Peyer's patch (tissue), 4 donors: ENCODE measurements around the gene ARF3. TPM values are rescaled to one million over a fixed set of nuclear protein-coding genes. Genes with fewer than 3 reads are reported as not detected.

Source experiments
- DNase-seq, 3 donors: peaks; one replicate each; pipeline ENCODE4 v3.0.0-alpha.2; 2017 to 2019
- H3K27ac ChIP-seq, 4 donors: fragments of 200-600 bp; sonication (generic); one replicate each; pipeline ENCODE4 v1.5.1; 2016 to 2019
- H3K27me3 ChIP-seq, 2 donors: fragments of 200-600 bp; sonication (generic); one replicate each; pipeline ENCODE4 v1.5.1; 2019
- H3K36me3 ChIP-seq, 3 donors: fragments of 200-600 bp; sonication (generic); one replicate each; pipeline ENCODE4 v1.5.1; 2016 to 2019
- H3K4me1 ChIP-seq, 4 donors: fragments of 200-600 bp; sonication (generic); one replicate each; pipeline ENCODE4 v1.5.1; 2016 to 2019
- H3K4me3 ChIP-seq, 4 donors: fragments of 200-600 bp; sonication (generic); 1 replicate in 3 of 4; 2 replicates in 1 of 4; pipeline ENCODE4 v1.5.1; 2016 to 2019; ENCODE audit warnings: mild to moderate bottlenecking in 1 of 4
- H3K9me3 ChIP-seq, 4 donors: fragments of 200-600 bp; sonication (generic); one replicate each; pipeline ENCODE4 v1.5.1; 2016 to 2019; ENCODE audit warnings: mild to moderate bottlenecking in 1 of 4
- POLR2A ChIP-seq, 2 donors: fragments of 450-650 bp; IDR thresholded peaks; one replicate each; pipeline ENCODE4 v1.5.1; 2017; ENCODE audit warnings: antibody characterized with exemption in 2 of 2, mild to moderate bottlenecking in 2 of 2, moderate library complexity in 2 of 2
- total RNA-seq, 4 donors: library from RNA; depleted of rRNA; stranded (reverse); fragments of >200 nt; gene quantifications; one replicate each; pipeline ENCODE4 v1.1.0, GENCODE V29; 2016
- TF ChIP-seq, protein P1 (sequence below), 6 experiments: fragments of 450-650 bp in 4 of 6; fragments of 200-600 bp in 2 of 6; sonication (generic) in 1 of 6; IDR thresholded peaks; one replicate each; pipeline ENCODE4 v1.5.1; 2017 to 2019; ENCODE audit warnings: antibody characterized with exemption in 6 of 6, mild to moderate bottlenecking in 3 of 6, moderate library complexity in 1 of 6

Gene ARF3
- total RNA-seq, 4 donors from 2014 or later, result 49.3 to 217 (median 63.5) TPM

DNA sequence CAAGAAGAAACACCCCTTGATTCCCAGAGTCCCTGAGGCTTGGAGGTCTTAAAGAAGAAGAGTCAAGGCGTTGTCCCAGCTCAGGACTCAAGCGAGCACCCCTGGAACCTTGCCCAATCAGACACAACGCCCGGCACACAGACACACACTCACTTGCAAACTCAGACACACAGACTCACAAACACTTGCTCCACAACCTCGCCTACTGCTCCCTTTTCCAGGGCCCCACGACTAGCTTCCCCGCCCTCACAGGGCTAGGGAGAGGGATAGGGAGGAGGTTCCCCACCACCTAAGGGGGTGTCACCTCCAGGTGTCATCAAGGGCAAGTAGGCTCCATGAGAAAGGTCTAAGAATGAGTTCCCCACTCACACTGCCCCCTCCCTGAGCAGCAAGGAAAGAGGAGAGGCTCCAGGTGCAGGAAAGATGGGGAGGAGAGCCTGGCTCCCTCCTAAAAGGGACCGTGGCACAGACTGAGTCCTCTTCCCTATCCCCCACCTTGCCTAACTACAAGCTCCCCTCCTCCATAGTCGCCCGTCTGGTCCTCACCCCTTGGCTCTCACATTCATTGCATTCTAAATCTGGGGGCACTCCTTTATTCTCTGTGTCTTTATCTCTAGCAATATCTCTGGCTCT lies 13.5 kb upstream of the ARF3 start:
- no peaks in the 10 kb centered on the region for H3K9me3 ChIP-seq
- no peak overlapping the region for H3K27ac ChIP-seq
- no peaks in the 10 kb centered on the region for H3K36me3 ChIP-seq
- H3K4me3 ChIP-seq, result peak overlapping the region in 1 of 4 donors; percentile 31
- TF ChIP-seq, protein P1, sequence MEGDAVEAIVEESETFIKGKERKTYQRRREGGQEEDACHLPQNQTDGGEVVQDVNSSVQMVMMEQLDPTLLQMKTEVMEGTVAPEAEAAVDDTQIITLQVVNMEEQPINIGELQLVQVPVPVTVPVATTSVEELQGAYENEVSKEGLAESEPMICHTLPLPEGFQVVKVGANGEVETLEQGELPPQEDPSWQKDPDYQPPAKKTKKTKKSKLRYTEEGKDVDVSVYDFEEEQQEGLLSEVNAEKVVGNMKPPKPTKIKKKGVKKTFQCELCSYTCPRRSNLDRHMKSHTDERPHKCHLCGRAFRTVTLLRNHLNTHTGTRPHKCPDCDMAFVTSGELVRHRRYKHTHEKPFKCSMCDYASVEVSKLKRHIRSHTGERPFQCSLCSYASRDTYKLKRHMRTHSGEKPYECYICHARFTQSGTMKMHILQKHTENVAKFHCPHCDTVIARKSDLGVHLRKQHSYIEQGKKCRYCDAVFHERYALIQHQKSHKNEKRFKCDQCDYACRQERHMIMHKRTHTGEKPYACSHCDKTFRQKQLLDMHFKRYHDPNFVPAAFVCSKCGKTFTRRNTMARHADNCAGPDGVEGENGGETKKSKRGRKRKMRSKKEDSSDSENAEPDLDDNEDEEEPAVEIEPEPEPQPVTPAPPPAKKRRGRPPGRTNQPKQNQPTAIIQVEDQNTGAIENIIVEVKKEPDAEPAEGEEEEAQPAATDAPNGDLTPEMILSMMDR (IDR thresholded peaks at IDR 0.05), result no peak
- no peak for TF ChIP-seq POLR2A (IDR thresholded peaks at IDR 0.05)
- DNase-seq, result no peak
- H3K4me1 ChIP-seq, result peaks cover 0 to 27% (median 20%) of the 10 kb centered on the region in 4 donors
- H3K27me3 ChIP-seq, result peaks cover 0 to 46% of the 10 kb centered on the region in 2 donors

DNA sequence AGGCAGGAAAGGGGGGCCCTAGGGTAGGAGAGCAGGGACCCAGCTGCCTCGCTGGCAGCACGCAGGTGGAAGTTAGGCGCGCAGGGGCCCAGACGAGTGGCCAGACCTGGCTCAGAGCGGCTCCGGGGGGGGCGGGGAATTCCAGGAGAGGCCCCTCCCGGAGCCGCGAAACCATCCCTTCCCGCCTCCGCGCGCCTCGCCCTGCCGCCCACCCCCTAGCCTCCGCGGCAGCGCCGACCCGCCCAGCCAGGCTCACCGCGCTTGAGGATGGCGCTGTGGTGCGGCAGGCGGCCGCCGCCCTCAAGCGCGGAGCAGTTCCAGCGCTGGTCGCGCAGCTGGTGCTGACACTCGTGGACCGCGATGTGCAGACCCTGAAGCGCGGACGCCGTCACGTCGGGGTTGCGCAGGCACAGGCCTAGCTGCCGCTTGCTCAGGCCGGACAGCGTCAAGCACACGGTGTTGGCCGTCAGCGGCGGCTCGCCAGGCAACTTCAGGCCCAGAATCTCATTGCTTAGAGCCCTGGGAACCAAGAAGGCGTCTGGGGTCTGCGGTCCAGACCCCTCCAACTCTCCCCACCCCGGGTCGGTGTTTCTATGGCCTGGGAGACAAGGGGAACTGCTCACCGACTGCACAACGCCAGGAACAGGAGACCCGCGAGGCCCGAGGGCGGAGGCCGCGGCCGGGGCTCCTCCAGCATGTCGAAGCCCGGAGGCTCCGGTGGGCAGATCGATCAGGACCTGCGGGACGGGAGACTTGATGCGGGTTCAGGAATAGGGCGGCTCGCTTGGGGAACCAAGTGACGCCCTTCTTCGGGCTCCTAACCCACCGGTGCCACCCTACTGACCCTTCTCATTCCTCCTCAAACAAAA lies 12.8 kb upstream of the ARF3 start:
- H3K9me3 ChIP-seq, result no peaks in the 10 kb centered on the region
- no peaks in the 10 kb centered on the region for H3K36me3 ChIP-seq
- H3K4me3 ChIP-seq, result peak overlapping the region in 3 of 4 donors; percentile 22 to 33 (median 22)
- H3K27me3 ChIP-seq, result peaks cover 0 to 46% of the 10 kb centered on the region in 2 donors
- H3K27ac ChIP-seq, result no peak overlapping the region
- no peak for DNase-seq
- H3K4me1 ChIP-seq, result peaks cover 0 to 27% (median 20%) of the 10 kb centered on the region in 4 donors
- TF ChIP-seq, protein P1 (IDR thresholded peaks at IDR 0.05), result no peak
- no peak for TF ChIP-seq POLR2A (IDR thresholded peaks at IDR 0.05)

DNA sequence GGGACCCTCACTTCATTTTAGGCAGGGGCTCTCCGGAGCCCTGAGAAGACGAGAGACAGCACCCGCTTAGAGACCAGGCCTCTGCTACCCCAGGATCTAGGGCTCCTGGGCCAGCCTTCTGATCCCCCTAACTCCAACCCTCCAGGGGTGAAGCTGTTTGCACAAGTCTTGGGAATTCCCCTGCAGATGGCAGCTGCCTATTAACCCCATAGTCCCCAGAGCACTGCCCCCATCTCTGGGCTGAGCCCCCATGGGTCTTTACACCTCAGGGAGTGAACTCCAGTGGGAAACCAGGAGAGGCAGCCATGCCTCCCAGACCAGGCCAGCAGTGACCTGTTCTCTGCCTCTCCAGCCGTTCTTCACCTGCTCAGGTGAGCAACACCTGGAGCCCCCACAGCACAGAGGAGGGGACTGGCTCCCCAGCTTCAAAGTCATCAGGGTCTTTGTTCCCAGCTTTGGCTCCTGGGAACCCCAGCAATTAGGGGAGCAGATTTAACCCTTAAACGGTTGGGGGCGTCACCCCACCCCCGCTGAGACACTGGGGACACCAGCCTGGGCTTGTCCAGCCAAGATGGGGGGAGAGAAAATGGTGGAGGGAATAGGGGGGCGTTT lies 12.0 kb upstream of the ARF3 start:
- Histone ChIP-seq H3K4me1 (peaks cover 0 to 27% (median 20%) of the 10 kb centered on the region in 4 donors), H3K27ac (no peak overlapping the region), H3K4me3 (peak overlapping the region in 1 of 4 donors; percentile 22), H3K36me3 (no peaks in the 10 kb centered on the region), H3K27me3 (peaks cover 0 to 44% of the 10 kb centered on the region in 2 donors), H3K9me3 (no peaks in the 10 kb centered on the region)
- no peak for TF ChIP-seq POLR2A (IDR thresholded peaks at IDR 0.05)
- TF ChIP-seq, protein P1 (IDR thresholded peaks at IDR 0.05), result no peak
- DNase-seq, result no peak

DNA sequence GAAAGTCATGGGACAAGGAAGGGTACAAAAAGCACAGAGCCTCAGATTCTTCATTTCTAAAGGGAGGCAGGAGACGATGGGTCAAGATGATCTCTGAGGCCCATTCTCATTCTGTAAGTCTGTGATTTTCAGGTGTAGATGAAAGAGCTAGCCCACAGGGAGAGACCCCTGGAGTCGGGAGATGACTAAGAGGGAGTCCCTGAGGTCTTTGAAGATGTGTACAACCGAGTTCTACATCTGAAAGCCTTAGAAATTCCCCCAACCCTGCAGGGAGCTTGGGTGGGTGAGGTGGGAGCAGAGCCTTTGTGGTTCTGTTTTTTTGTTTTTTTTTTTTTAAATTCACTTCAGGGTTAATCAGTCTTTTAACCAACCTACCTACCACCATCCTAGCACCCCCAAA lies 11.2 kb upstream of the ARF3 start:
- Histone ChIP-seq H3K36me3 (no peaks in the 10 kb centered on the region), H3K4me1 (peaks cover 0 to 27% (median 20%) of the 10 kb centered on the region in 4 donors), H3K4me3 (no peak overlapping the region), H3K27me3 (peaks cover 0 to 36% of the 10 kb centered on the region in 2 donors), H3K27ac (no peak overlapping the region), H3K9me3 (no peaks in the 10 kb centered on the region)
- TF ChIP-seq, protein P1 (IDR thresholded peaks at IDR 0.05), result no peak
- no peak for TF ChIP-seq POLR2A (IDR thresholded peaks at IDR 0.05)
- no peak for DNase-seq

DNA sequence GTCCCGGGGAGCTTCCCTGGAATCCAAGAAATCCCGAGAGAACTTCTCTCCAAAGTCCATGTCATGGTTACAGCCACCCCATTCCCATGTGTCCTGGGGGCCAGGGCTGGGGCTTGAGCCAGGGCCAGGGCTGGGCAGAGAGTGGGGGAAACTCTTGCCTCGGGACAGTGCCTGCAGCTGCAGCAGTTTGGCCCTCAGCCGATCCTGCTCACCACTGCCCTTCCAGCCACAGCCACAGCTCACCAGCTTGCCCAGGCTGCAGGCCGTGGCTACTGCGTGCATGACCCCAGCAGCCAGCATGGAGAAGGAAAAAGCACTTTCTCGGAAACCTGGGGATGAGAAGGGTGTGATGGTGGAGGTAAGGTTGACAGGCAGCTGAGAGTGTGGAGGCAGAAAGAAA lies 10.7 kb upstream of the ARF3 start:
- DNase-seq, result no peak
- Histone ChIP-seq H3K27me3 (peaks cover 0 to 33% of the 10 kb centered on the region in 2 donors), H3K4me1 (peaks cover 0 to 27% (median 20%) of the 10 kb centered on the region in 4 donors), H3K36me3 (no peaks in the 10 kb centered on the region), H3K4me3 (no peak overlapping the region), H3K9me3 (no peaks in the 10 kb centered on the region), H3K27ac (no peak overlapping the region)
- TF ChIP-seq, protein P1 (IDR thresholded peaks at IDR 0.05), result no peak
- no peak for TF ChIP-seq POLR2A (IDR thresholded peaks at IDR 0.05)
